Central memory CD4-positive, alpha-beta T cell (primary cell): ENCODE results near the gene MMS22L.

Experiments
- DNase-seq: peaks from one replicate; pipeline ENCODE4 v3.0.0; 2022

MMS22L gene

GRCh38 chr6:97136626-97137358 is 146.2 kb downstream of the MMS22L start:
- no peak for DNase-seq

- no peak for DNase-seq
Observed at GRCh38 chr6:97133067-97133466, 149.9 kb downstream of the MMS22L start.

GRCh38 chr6:97129106-97129505 is 153.9 kb downstream of the MMS22L start:
- no peak for DNase-seq

DNA sequence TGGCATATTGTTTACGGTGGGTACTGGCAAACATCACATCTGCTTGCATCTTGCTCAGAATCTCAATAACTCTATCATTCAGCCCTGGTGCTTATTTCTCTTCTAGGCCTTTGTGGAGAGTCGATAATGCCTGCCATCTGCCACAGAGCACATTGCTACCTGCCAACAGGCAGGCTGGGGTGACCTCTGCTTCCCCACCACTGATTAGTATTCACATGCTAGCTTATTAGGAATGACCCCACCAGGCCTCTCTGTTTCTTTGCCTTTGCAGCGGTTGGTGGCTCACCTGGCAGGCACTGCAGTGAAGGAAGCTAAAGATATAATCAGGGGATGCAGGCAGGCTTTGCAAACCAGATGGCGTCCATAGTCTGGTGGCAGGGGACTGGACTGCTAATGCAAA is 154.5 kb downstream of the MMS22L start:
- DNase-seq, result no peak

GRCh38 chr6:97123652-97124051 is 159.4 kb downstream of the MMS22L start:
- DNase-seq, result no peak

GRCh38 chr6:97123112-97123511 is 159.9 kb downstream of the MMS22L start:
- no peak for DNase-seq

GRCh38 chr6:97120511-97120910 is 162.5 kb downstream of the MMS22L start:
- DNase-seq, result no peak

DNA sequence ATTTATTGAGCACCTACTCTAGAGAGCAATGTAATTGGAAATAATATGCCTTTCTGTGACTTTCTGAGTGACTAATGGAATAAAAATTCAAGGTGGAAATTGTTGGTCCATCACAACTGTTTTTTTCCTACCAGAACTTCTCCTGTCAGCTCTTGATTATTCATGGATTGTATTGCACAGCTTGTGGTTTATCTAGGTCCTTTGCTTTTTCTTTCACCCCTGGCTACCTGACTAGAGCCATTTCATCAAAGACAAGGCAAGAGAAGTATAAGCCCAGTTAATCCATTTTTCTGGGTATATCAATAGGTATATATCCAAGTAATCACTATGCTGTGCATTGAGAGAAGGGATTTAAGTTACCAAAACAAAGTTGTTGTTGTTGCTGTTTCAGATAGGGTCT is 168.4 kb downstream of the MMS22L start:
- DNase-seq, result no peak

- DNase-seq, result no peak
Observed at GRCh38 chr6:97113170-97113569, 169.8 kb downstream of the MMS22L start.

DNA sequence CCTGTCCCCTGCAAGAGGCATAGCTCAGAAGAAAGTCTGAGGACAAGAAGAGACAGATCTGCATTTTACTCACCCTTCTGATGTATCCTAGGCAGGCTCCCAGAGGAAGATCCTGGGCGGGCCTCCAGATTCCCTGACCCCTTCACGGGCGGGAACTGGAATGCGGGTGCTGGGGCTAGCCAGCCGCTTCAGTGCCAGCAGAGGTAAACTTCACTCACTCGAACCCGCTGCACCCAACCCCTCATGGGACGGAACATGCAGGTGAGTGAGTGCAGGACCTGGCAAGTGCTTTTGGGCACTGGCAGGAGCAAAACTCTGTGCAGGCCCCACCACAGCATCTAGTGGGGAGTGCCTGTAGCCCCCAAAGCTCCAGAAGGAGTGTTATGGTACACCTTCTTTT is 171.8 kb downstream of the MMS22L start:
- no peak for DNase-seq

- DNase-seq, result no peak
Observed at GRCh38 chr6:97110626-97111025, 172.4 kb downstream of the MMS22L start.

DNA sequence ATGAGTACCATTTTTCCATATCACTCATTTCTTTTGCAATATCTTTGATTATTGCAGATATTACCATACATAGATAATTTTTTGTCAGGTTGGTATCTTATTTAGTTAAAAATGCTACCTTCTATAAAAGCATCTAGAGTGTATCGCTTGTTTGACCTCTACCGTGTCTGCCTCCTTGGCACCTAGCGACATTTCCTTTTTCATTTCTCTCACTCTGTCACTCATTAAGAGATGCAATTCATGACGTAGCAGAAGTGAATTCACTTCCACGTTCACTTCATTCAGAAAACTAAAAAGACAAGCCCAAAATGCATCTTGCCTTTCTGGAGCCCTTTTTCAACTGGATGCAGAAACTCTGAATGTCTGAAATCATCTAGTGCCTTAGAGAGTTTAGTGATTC is 172.9 kb downstream of the MMS22L start:
- no peak for DNase-seq

DNA sequence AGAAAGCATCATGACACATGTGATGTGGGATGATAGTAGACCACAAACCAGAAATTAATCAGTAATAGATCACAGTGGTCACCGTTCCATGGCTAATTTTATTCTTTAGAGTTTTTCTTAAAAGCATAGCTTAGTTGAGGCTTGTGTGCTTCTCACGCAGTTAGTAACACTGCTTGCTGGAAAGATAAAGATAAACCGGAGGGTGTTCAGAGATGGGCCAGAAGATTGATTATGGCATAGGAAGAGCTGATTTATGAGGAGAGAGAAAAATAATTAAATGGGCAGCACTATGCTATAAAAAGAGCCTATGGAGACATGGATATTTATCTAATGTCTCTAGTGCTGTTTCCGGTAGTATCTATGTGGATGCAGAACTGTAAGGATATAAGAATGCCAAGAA is 173.6 kb downstream of the MMS22L start:
- DNase-seq, result no peak

DNA sequence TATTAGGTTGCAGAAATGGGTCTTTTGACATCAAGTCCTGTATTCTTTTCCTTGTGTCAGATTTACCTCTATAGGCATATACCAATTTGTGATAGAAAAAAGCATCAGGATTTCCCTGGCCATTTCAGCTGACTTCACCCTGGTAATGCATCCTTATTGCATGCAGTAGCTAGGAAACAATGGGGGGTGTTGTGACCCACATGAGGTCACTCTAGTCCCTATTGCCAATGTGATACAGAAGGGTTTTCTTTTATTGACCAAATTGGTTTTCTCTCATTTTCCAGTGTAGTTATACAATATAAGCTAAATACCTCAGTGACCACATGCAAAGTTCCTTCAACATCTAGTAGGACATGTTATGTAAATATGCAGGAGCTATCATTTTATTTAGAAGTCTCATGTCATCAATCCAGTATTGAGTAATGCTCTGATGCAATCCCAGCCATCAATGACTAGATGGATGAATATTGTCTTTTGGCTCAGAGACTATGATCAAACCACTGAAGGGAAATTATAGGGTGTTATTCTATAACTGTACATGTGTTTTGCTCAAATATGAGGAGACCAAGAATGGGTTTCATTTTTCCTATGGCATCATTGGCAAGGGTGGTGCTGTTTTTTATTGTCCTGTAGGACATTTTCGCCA is 180.7 kb downstream of the MMS22L start:
- no peak for DNase-seq

GRCh38 chr6:97100696-97101095 is 182.3 kb downstream of the MMS22L start:
- no peak for DNase-seq

- no peak for DNase-seq
Observed at GRCh38 chr6:97097068-97098047, 185.7 kb downstream of the MMS22L start.

DNA sequence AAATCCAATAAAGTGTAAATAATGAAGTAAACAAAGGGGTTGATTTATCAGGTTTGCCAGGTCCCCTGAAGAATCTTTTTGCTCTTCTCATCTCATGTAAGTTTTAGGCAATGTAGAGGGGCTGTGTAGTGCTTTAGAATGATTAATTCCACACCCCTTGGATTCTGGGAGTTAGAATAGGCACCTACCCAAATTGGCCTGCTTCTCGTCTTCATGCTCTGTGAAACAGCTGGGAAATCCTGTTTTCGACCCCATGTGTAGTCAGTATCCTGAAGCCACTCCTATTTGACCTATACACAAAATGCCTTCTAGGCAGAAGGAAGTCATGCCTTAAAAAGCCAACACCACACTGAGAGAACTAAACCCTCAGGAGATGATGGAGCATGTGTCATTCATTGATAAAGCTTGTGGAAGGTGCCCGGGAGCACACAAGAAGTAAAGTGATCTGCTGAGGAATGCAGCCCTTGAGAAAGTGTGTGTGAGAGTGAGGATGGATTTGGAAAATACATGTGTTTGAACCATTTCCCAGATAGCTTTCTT is 187.6 kb downstream of the MMS22L start:
- no peak for DNase-seq

DNA sequence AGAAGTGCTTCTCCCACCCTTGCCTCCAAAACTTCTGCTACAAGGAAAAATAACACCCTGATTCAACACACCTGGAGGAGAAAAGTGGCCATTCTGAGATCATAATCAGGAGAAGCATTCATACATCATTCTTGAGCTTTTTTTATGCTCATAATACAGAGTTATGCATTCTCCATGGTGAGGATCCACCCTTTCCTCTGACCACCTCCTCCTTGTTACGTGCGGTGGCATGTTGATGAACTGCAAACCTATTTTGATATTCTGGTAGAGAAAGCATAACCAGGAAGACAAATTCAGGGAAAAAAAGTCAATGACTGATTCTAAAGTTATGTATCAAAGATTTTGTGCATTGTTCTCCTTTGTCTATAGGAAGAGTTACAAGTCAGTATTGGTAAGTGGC is 188.6 kb downstream of the MMS22L start:
- no peak for DNase-seq

GRCh38 chr6:97092673-97093305 is 190.2 kb downstream of the MMS22L start:
- DNase-seq, result no peak
